AG09319 (cell line): ENCODE measurements around the gene R3HDM2.

Experiments used
- DNase-seq: peaks from one replicate; pipeline ENCODE4 v3.0.0-alpha.2; 2010; ENCODE audit warnings: low read depth; ENCODE audit errors: extremely low read depth
- TF ChIP-seq, protein P1 (sequence below): IDR thresholded peaks from 2 replicates; pipeline ENCODE4 v1.5.1; 2011; ENCODE audit warnings: low read depth, mild to moderate bottlenecking, inconsistent platforms, low read length, moderate library complexity

The R3HDM2 gene

DNA sequence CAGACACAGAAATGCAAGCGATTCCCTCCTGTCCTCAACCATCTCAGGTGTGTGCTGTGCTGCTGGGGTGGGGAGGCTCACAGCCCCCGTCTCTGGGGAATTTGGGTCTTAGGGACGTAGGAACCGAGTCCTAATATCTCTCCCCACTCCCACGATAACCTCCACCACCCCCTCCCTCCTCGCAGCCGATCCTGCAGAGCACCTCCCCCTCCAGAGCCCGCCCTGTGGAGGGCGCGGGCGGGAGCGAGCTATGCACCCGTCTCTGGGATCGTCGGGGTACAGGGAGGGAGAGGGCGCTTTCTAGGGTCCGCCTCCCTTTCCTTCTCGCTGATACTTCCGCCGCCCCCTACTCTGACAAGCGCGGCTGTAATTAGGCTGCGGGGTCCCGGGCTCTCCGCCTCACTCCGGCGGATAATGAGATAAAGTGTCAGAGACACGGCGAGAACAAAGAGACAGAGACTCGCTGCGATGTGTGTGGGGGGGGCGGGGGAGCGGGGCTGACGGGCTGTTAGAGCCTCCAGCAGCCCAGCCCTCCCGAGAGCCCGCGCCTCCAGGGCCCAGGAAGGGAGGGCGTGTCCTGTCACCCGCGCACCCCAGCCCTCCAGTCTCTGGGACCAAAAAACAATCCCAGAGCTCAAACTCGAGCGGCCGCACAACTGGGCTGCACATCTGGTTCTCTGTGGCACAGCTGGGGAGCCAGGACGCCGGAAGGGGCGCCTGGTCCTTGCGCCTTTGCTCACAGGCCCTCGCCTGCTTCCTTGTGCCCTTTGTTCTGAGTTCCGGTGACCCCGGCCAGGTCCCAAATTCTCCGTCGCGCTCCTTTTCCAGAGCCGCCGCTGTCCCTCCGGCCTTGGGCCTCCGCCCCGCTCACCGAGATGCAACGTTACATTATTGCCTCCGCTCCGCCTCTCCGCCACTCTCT lies 192.7 kb downstream of the R3HDM2 start:
- DNase-seq: no peak
- TF ChIP-seq, protein P1, sequence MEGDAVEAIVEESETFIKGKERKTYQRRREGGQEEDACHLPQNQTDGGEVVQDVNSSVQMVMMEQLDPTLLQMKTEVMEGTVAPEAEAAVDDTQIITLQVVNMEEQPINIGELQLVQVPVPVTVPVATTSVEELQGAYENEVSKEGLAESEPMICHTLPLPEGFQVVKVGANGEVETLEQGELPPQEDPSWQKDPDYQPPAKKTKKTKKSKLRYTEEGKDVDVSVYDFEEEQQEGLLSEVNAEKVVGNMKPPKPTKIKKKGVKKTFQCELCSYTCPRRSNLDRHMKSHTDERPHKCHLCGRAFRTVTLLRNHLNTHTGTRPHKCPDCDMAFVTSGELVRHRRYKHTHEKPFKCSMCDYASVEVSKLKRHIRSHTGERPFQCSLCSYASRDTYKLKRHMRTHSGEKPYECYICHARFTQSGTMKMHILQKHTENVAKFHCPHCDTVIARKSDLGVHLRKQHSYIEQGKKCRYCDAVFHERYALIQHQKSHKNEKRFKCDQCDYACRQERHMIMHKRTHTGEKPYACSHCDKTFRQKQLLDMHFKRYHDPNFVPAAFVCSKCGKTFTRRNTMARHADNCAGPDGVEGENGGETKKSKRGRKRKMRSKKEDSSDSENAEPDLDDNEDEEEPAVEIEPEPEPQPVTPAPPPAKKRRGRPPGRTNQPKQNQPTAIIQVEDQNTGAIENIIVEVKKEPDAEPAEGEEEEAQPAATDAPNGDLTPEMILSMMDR: no peak

DNA sequence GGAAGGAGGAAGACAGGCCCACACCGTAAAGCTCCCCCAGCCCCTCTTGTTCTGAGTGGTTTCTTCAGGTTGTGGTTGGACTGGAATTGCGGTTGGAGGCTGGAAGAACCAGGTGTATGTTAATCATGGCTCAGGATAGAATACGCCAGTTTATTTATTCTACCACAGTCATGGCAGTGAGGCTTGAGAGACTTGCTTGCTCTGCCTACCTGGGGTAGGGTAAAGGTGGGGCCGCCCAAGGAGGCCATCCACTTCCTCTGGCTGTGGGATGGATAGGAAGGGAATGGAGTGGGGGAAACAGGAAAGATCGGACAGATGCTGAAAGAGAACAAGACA lies 193.3 kb downstream of the R3HDM2 start:
- TF ChIP-seq, protein P1: no peak
- DNase-seq: no peak

DNA sequence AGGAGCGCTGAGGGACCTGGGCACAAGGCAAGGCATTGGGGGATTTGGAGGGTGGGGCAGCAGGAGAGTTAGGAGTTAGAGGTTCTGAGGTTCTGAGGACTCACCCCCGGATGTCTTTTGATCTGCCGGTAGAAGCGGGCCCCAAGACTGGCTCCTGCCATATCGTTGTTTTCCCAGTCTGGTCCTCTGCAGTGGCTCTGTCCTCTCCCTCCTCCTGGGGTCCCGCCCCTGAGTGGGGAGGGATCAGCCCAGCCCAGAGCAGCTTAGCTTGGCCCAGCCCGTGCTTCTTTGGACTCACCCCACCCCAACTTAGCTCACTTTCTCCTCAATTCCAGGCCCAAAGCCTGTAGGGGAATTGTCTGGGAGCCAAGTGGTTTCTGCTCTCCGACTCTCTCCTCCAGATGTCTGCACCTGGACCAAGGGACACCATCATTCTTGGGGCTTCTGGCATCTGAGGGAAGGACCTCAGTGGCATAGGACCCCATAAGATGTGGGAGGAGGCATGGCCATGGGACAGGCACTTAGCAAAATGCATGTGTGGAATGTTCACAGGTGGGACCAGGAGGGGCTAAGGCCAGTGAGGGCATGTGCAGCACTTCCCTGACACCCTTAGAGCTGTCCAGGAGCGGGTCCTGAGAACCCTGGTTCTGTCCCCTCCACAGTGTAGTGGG lies 193.8 kb downstream of the R3HDM2 start:
- DNase-seq: no peak
- TF ChIP-seq, protein P1: no peak

DNA sequence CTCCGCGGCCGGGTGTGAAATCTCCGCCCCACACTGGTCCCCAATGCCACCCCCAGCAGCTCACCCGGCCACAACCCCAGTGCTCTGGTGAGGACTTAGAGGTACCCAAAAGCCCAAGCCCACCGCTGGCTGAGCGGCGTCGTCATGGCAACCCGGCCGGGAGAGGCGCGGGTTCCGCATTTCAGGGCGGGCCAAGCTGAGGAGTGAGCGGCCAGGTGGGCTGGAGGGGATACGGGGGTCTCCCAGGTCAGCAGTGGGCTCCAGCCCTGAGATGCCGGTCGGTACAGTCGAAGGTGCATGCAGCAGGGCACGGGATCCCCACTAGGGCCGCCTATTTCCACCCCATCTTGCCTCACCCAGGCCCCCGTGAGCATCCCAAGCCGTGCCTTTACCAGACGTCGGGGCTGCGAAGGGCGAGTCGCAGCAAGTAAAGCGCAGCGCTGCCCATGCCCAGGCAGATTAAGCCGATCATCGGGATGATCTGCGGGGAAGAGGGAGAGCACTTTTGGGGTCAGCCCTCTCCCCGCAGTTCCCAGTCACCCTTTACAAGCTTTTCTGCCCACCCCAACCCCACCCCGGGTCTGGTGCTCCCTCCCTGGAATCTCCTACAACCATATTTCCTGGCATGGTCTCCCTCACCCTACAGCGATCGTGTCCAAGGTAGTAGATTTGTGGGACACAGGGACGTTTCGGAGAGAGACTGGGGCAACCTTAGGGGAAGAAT lies 194.5 kb downstream of the R3HDM2 start:
- no peak for DNase-seq
- TF ChIP-seq, protein P1: no peak

DNA sequence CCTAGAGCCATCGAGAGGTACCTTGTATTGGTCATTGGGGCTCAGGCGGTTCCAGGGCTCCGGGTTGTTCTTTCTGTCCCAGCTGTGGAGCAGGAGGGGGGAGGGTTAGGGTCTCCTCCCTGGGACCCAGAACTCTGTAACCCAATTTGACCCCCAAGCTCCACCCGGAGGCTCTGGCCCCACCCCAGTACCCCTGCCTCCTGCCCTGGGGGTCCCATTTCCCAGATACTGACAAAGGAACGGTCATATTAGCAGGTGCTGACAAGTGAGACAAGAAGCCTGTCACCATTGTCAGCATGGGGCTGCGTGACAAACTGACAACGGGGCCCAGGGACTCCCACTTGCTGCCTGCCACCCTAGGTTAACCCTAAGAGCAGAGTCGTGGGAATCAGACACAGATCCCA lies 195.1 kb downstream of the R3HDM2 start:
- no peak for DNase-seq
- TF ChIP-seq, protein P1: no peak

DNA sequence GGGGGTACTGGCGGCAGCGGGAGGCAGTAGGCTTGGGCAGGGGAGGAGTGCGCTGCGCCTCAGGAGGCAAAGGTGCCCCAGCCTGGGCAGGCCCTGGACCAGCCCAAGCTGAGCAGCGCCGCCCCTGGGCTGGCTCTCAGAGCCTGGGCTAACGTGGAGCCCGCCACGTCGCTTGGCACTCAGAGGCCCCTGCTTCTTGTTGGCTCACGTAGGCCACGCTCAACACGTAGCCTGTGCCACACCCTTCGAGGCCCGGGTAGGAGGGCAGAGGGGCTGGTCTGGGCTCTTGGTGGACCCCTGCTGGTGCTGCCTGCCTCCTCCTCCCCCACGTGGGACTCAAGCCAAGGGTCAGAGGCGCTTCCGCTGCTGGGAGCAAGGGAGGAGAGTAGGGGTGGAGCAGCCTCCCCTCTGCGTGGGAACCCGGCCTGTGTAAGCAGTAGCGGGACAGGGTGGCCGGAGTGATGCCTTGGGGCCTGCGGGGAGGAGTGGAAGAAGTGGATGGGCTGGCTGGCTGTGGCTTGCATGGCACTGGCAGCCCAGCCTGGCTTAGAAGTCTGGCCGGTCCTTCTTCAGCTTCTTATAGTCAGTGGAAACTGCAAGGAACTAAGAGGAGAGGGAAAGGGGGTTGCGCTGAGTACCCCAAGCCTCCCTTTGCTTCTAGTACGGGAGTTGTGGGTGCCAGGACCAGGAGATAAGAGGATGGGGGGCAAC lies 195.7 kb downstream of the R3HDM2 start:
- TF ChIP-seq, protein P1: no peak; the same call in none of the 2 replicates
- DNase-seq: no peak
